ENCODE measurements around the gene PTBP3. TPM values are rescaled to one million over a fixed set of nuclear protein-coding genes. Genes with fewer than 3 reads are reported as not detected.

The PTBP3 gene
- total and polyA plus RNA-seq, 2 of the 4 experiments (the other 2 are of a cell fraction), result 8.6 to 15.6 TPM

GRCh38 chr9:112175796-112176315 is 157.6 kb downstream of the PTBP3 start:
- peaks cover 4% of the 10 kb centered on the region; the same call in 1 of the 2 replicates for H3K27me3 ChIP-seq (ENCODE audit: control insufficient read depth, insufficient read depth, low read length)
- H4K91ac ChIP-seq (ENCODE audit: insufficient read depth, low read depth, low read length), result peak overlapping the region; percentile 70; the same call in 1 of the 2 replicates
- H2AFZ ChIP-seq (replicated peaks; ENCODE audit: low read length, poor library complexity), result peak overlapping the region; percentile 95
- peaks cover 4% of the 10 kb centered on the region for H3K4me1 ChIP-seq (ENCODE audit: control insufficient read depth, insufficient read depth, low read length)
- CTCF ChIA-PET, result no interaction called here
- peaks cover 4 to 16% of the 10 kb centered on the region in 2 experiments; a peak in 3 of 4 replicates for H3K79me1 ChIP-seq (ENCODE audit: low read depth in 1 of 2, low read length in 2 of 2)
- peak overlapping the region; percentile 17; the same call in 1 of the 2 replicates for H4K5ac ChIP-seq (ENCODE audit: low read depth, low read length)
- no peak overlapping the region for H3K4me2 ChIP-seq (ENCODE audit: low read depth, low read length)
- 0 out of 2 replicates have a peak overlapping the region, but pooled peaks have one; percentile 48 for H3K23ac ChIP-seq (ENCODE audit: low read depth, low read length)
- H3K14ac ChIP-seq (replicated peaks; ENCODE audit: low read depth, low read length), result no peak overlapping the region
- H3K4me3 ChIP-seq (ENCODE audit: insufficient read depth, low read depth, low read length), result no peak overlapping the region
- no peak for DNase-seq
- dilution Hi-C loops (cut with HindIII; ENCODE audit: low sequenced_read_pairs, unreplicated experiment) (no loop called here), intact Hi-C loops (cut with micrococcal nuclease) (no loop called here), in situ Hi-C loops (cut with MboI; ENCODE audit: low sequenced_read_pairs) (no loop called here)
- no peak overlapping the region for H3K18ac ChIP-seq (ENCODE audit: low read depth, low read length)
- ATAC-seq (ENCODE audit: low read depth), result no peak
- peak overlapping the region; percentile 35 to 88; a peak in 3 of 4 replicates for H4K8ac ChIP-seq (ENCODE audit: low read depth in 2 of 2, low read length in 2 of 2)
- no peaks in the 10 kb centered on the region for H3K9me3 ChIP-seq (ENCODE audit: control insufficient read depth, insufficient read depth, low read length)
- H3K9ac ChIP-seq (ENCODE audit: low read depth, low read length), result no peak overlapping the region
- no peak overlapping the region for H2BK5ac ChIP-seq (ENCODE audit: low read depth, low read length, poor library complexity, severe bottlenecking)
- H3K27ac ChIP-seq (ENCODE audit: insufficient read depth, low read length), result no peak overlapping the region
- BruUV-seq (replicated peaks), result no TSS peak
- H4K20me1 ChIP-seq (ENCODE audit: insufficient read depth, low read length), result no peaks in the 10 kb centered on the region
- peaks cover 19% of the 10 kb centered on the region for H3K9me1 ChIP-seq (ENCODE audit: insufficient read depth, low read length)
- H2AK5ac ChIP-seq (ENCODE audit: low read depth, low read length), result peak overlapping the region; percentile 76; the same call in 1 of the 2 replicates
- no peak overlapping the region for H2BK20ac ChIP-seq (ENCODE audit: low read depth, low read length)
- H2BK15ac ChIP-seq (ENCODE audit: low read depth, low read length), result no peak overlapping the region
- peak overlapping the region; percentile 83 for H3K4ac ChIP-seq (ENCODE audit: low read depth, low read length)
- no peak overlapping the region for H2BK120ac ChIP-seq (ENCODE audit: low read depth, low read length)
- H3K36me3 ChIP-seq (ENCODE audit: control insufficient read depth, insufficient read depth, low read length), result no peaks in the 10 kb centered on the region
- TF ChIP-seq RFX5 (IDR thresholded peaks at IDR 0.05; ENCODE audit: low read depth, low read length) (no peak), RAD21 (IDR thresholded peaks at IDR 0.05; ENCODE audit: low read length) (no peak), SMC3 (IDR thresholded peaks at IDR 0.05; ENCODE audit: low read depth, low read length) (no peak), NFE2L2 (IDR thresholded peaks at IDR 0.05; ENCODE audit: low read depth, low read length) (no peak)
- POLR2A ChIA-PET (ENCODE audit: unreplicated experiment), result no interaction called here
- H3K56ac ChIP-seq (ENCODE audit: extremely low read depth, insufficient read depth, low read length), result no peak overlapping the region
- 87% methylated on average over 7 of the region's 17 CpGs; no CpG with 5 or more reads in 1 of the 2 experiments for WGBS, 2 experiments (ENCODE audit: extremely low coverage in 2 of 2, insufficient read length in 1 of 2)
- H2AK9ac ChIP-seq (replicated peaks; ENCODE audit: low read depth, low read length, poor library complexity), result peak overlapping the region; percentile 82

All from IMR-90 (cell line).